Activated T-helper 1 cell treated with anti-CD3 and anti-CD28 coated beads, Interleukin-12 subunit alpha, Interleukin-12 subunit beta, Interleukin-2, Interleukin-4 antibody, amounts not matched to agents 30 ng/mL and 10 ng/mL and 1 ng/mL, durations not matched to agents 14 hours and 24 hours and 36 hours (primary cell): ENCODE measurements around the gene PRDM12. TPM values are rescaled to one million over a fixed set of nuclear protein-coding genes. Genes with fewer than 3 reads are reported as not detected.
A peak's percentile ranks its signal among the peaks of the same experiment; 100 is the strongest.

Experiments
- DNase-seq: peaks from one replicate; pipeline ENCODE4 v3.0.0; 2021; ENCODE audit warnings: low spot score
- H3K27ac Mint-ChIP-seq: one replicate; pipeline ENCODE4 v1.8.0; 2021; ENCODE audit warnings: mild to moderate bottlenecking, mixed read lengths
- H3K27me3 Mint-ChIP-seq: one replicate; pipeline ENCODE4 v1.8.0; 2022; ENCODE audit warnings: mild to moderate bottlenecking, moderate library complexity, mixed read lengths; ENCODE audit not compliant: insufficient read depth
- H3K36me3 Mint-ChIP-seq: one replicate; pipeline ENCODE4 v1.8.0; 2021; ENCODE audit warnings: low read depth, mixed read lengths
- H3K4me1 Mint-ChIP-seq: one replicate; pipeline ENCODE4 v1.8.0; 2021; ENCODE audit warnings: low read depth, mixed read lengths
- H3K4me3 Mint-ChIP-seq: one replicate; pipeline ENCODE4 v1.8.0; 2021; ENCODE audit warnings: mild to moderate bottlenecking, moderate library complexity, mixed read lengths
- H3K9me3 Mint-ChIP-seq: one replicate; pipeline ENCODE4 v1.8.0; 2021; ENCODE audit warnings: mixed read lengths
- intact Hi-C: fragments of 100-400 bp; cut with micrococcal nuclease; formaldehyde crosslinking; loops from one replicate; pipeline ENCODE4 v1.15.1; 2024
- total RNA-seq: library from RNA; stranded (reverse); gene quantifications from 2 replicates; pipeline ENCODE4 v1.2.3, GENCODE V29; 2022

The PRDM12 gene
- total RNA-seq, 1 donor from 2014 or later = 0.31 TPM

- Mint-ChIP-seq H3K4me1 (peaks cover 30% of the 10 kb centered on the region), H3K4me3 (peak overlapping the region; percentile 95), H3K9me3 (no peaks in the 10 kb centered on the region), H3K27me3 (no peaks in the 10 kb centered on the region), H3K36me3 (peaks cover 3% of the 10 kb centered on the region), H3K27ac (peak overlapping the region; percentile 87)
- intact Hi-C loops = loop anchor here (1.0 to 10.0 kb wide), 5 partner anchors 19 to 413 kb away; partner anchors contain the start of genes ABL1, EXOSC2, FUBP3 and NUP214
- DNase-seq = peak; percentile 94
Measured at GRCh38 chr9:130712564-130713285, 48.3 kb downstream of the PRDM12 start.

GRCh38 chr9:130713286-130713960 is 49.0 kb downstream of the PRDM12 start:
- Mint-ChIP-seq H3K4me1 (peaks cover 30% of the 10 kb centered on the region), H3K9me3 (no peaks in the 10 kb centered on the region), H3K27me3 (no peaks in the 10 kb centered on the region), H3K27ac (peak overlapping the region; percentile 95), H3K4me3 (peak overlapping the region; percentile 95), H3K36me3 (peaks cover 3% of the 10 kb centered on the region)
- intact Hi-C loops = loop anchor here (5.0 to 10.0 kb wide), 2 partner anchors 121 to 136 kb away; partner anchors contain the start of genes ABL1 and FUBP3
- DNase-seq = no peak

- no peaks in the 10 kb centered on the region for H3K27me3 Mint-ChIP-seq
- no peak for DNase-seq
- intact Hi-C loops = loop anchor here (5.0 to 10.0 kb wide), 2 partner anchors 120 to 137 kb away; partner anchors contain the start of genes ABL1 and FUBP3
- H3K27ac Mint-ChIP-seq = peak overlapping the region; percentile 52
- H3K36me3 Mint-ChIP-seq = peaks cover 3% of the 10 kb centered on the region
- no peaks in the 10 kb centered on the region for H3K9me3 Mint-ChIP-seq
- H3K4me3 Mint-ChIP-seq = peak overlapping the region; percentile 95
- peaks cover 30% of the 10 kb centered on the region for H3K4me1 Mint-ChIP-seq
Measured at GRCh38 chr9:130714586-130715110, 50.3 kb downstream of the PRDM12 start.

- Mint-ChIP-seq H3K27me3 (no peaks in the 10 kb centered on the region), H3K27ac (no peak overlapping the region), H3K9me3 (no peaks in the 10 kb centered on the region), H3K4me3 (peak overlapping the region; percentile 95), H3K36me3 (peaks cover 3% of the 10 kb centered on the region), H3K4me1 (peaks cover 30% of the 10 kb centered on the region)
- intact Hi-C loops = loop anchor here (10.0 kb wide), 1 partner anchor 120 kb away; the partner anchor contains the start of gene ABL1
- DNase-seq = no peak
Measured at GRCh38 chr9:130715270-130715669, 50.9 kb downstream of the PRDM12 start.

GRCh38 chr9:130718562-130718961 is 54.2 kb downstream of the PRDM12 start:
- peaks cover 31% of the 10 kb centered on the region for H3K4me1 Mint-ChIP-seq
- H3K27ac Mint-ChIP-seq = no peak overlapping the region
- H3K4me3 Mint-ChIP-seq = no peak overlapping the region
- H3K9me3 Mint-ChIP-seq = no peaks in the 10 kb centered on the region
- H3K27me3 Mint-ChIP-seq = no peaks in the 10 kb centered on the region
- intact Hi-C loops = loop anchor here (10.0 kb wide), 1 partner anchor 116 kb away; the partner anchor contains the start of gene ABL1
- DNase-seq = no peak
- H3K36me3 Mint-ChIP-seq = peaks cover 3% of the 10 kb centered on the region

GRCh38 chr9:130720762-130721161 is 56.4 kb downstream of the PRDM12 start:
- no peak for DNase-seq
- intact Hi-C loops = no loop called here
- no peak overlapping the region for H3K27ac Mint-ChIP-seq
- no peak overlapping the region for H3K4me3 Mint-ChIP-seq
- no peaks in the 10 kb centered on the region for H3K36me3 Mint-ChIP-seq
- peaks cover 9% of the 10 kb centered on the region for H3K4me1 Mint-ChIP-seq
- H3K9me3 Mint-ChIP-seq = no peaks in the 10 kb centered on the region
- H3K27me3 Mint-ChIP-seq = no peaks in the 10 kb centered on the region

- intact Hi-C loops = no loop called here
- Mint-ChIP-seq H3K27me3 (peaks cover 2% of the 10 kb centered on the region), H3K27ac (no peak overlapping the region), H3K36me3 (no peaks in the 10 kb centered on the region), H3K4me3 (no peak overlapping the region), H3K4me1 (peaks cover 15% of the 10 kb centered on the region), H3K9me3 (no peaks in the 10 kb centered on the region)
- no peak for DNase-seq
Measured at GRCh38 chr9:130728721-130729120, 64.3 kb downstream of the PRDM12 start.

GRCh38 chr9:130729145-130729544 is 64.8 kb downstream of the PRDM12 start:
- Mint-ChIP-seq H3K4me3 (no peak overlapping the region), H3K27ac (no peak overlapping the region), H3K36me3 (no peaks in the 10 kb centered on the region), H3K9me3 (no peaks in the 10 kb centered on the region), H3K4me1 (peaks cover 15% of the 10 kb centered on the region), H3K27me3 (peaks cover 2% of the 10 kb centered on the region)
- intact Hi-C loops = no loop called here
- no peak for DNase-seq

- H3K4me1 Mint-ChIP-seq = peaks cover 15% of the 10 kb centered on the region
- DNase-seq = no peak
- intact Hi-C loops = no loop called here
- no peak overlapping the region for H3K4me3 Mint-ChIP-seq
- H3K27me3 Mint-ChIP-seq = peaks cover 2% of the 10 kb centered on the region
- no peaks in the 10 kb centered on the region for H3K36me3 Mint-ChIP-seq
- no peak overlapping the region for H3K27ac Mint-ChIP-seq
- no peaks in the 10 kb centered on the region for H3K9me3 Mint-ChIP-seq
Measured at GRCh38 chr9:130731355-130731754, 67.0 kb downstream of the PRDM12 start.

- Mint-ChIP-seq H3K4me3 (no peak overlapping the region), H3K27ac (no peak overlapping the region), H3K27me3 (peaks cover 2% of the 10 kb centered on the region), H3K36me3 (no peaks in the 10 kb centered on the region), H3K4me1 (peaks cover 15% of the 10 kb centered on the region), H3K9me3 (no peaks in the 10 kb centered on the region)
- DNase-seq = no peak
- intact Hi-C loops = no loop called here
Measured at GRCh38 chr9:130732136-130732535, 67.7 kb downstream of the PRDM12 start.

Other genes starting within 250 kb of the PRDM12 start
- 2.9 and 3.3 TPM in 2 replicates for gene ASS1, start 219.6 kb upstream of the PRDM12 start, total RNA-seq
- 52.6 and 54.6 TPM in 2 replicates for gene FUBP3, start 85.0 kb upstream of the PRDM12 start, total RNA-seq
- gene EXOSC2, start 29.2 kb downstream of the PRDM12 start, total RNA-seq = 107 TPM in 2 replicates
- gene ABL1, start 170.7 kb downstream of the PRDM12 start, total RNA-seq = 34.2 and 36.2 TPM in 2 replicates
- not detected in 2 replicates for gene QRFP, start 232.2 kb downstream of the PRDM12 start, total RNA-seq